Stimulated activated CD4-positive, alpha-beta T cell treated with anti-CD3 and anti-CD28 coated beads, TNF-alpha, amount 100 ng/mL, for 4 hours (primary cell): Measurements from ENCODE around the gene LRRC8C.

Source experiments
- DNase-seq, 3 experiments: peaks; one replicate each; pipeline ENCODE4 v3.0.0-alpha.2; 2020; ENCODE audit warnings: low read depth in 3 of 3

The LRRC8C gene

GRCh38 chr1:89763649-89763986 is 130.7 kb downstream of the LRRC8C start:
- no peak for DNase-seq

GRCh38 chr1:89765774-89766173 is 132.9 kb downstream of the LRRC8C start:
- no peak for DNase-seq

GRCh38 chr1:89767618-89768017 is 134.7 kb downstream of the LRRC8C start:
- no peak for DNase-seq
